Astrocyte (in vitro differentiated cells and primary cell): ENCODE data around the gene SLC4A9. TPM values are rescaled to one million over a fixed set of nuclear protein-coding genes. Genes with fewer than 3 reads are reported as not detected.

Experiments
- DNase-seq: peaks from one replicate; pipeline ENCODE4 v3.0.0-alpha.2; 2010; ENCODE audit warnings: low read depth
- FAIRE-seq: peaks from 2 replicates; lab custom pipeline; 2011; peaks lifted over from hg19 to GRCh38; lab: Jason Lieb, UNC
- H2AFZ ChIP-seq: 2 replicates; pipeline ENCODE4 v1.6.0; 2012; ENCODE audit warnings: low read depth, low read length, inconsistent platforms
- H3K27ac ChIP-seq: 2 replicates; pipeline ENCODE4 v1.5.1; 2011; ENCODE audit warnings: low read depth, low read length, inconsistent platforms
- H3K27me3 ChIP-seq: 2 replicates; pipeline ENCODE4 v1.6.0; 2011; ENCODE audit warnings: low read length, inconsistent platforms; ENCODE audit not compliant: insufficient read depth
- H3K36me3 ChIP-seq: 2 replicates; pipeline ENCODE4 v1.5.1; 2011; ENCODE audit warnings: low read length, inconsistent platforms; ENCODE audit not compliant: insufficient read depth
- H3K4me1 ChIP-seq: 2 replicates; pipeline ENCODE4 v1.5.1; 2011; ENCODE audit warnings: low read length, inconsistent platforms; ENCODE audit not compliant: insufficient read depth
- H3K4me2 ChIP-seq: 2 replicates; pipeline ENCODE4 v1.6.0; 2012; ENCODE audit warnings: low read length, inconsistent platforms
- H3K4me3 ChIP-seq: 2 replicates; pipeline ENCODE4 v1.5.1; 2011; ENCODE audit warnings: low read depth, mild to moderate bottlenecking, low read length, inconsistent platforms; ENCODE audit not compliant: insufficient read depth
- H3K79me2 ChIP-seq: 2 replicates; pipeline ENCODE4 v1.6.0; 2012; ENCODE audit warnings: mild to moderate bottlenecking, low read length, inconsistent platforms; ENCODE audit not compliant: insufficient read depth
- H3K9ac ChIP-seq: 2 replicates; pipeline ENCODE4 v1.6.0; 2012; ENCODE audit warnings: mild to moderate bottlenecking, low read length, inconsistent platforms
- H3K9me3 ChIP-seq: 2 replicates; pipeline ENCODE4 v1.5.1; 2012; ENCODE audit warnings: low read depth, mild to moderate bottlenecking, low read length, inconsistent platforms; ENCODE audit not compliant: insufficient read depth
- H4K20me1 ChIP-seq: 2 replicates; pipeline ENCODE4 v1.6.0; 2012; ENCODE audit warnings: low read length, inconsistent platforms; ENCODE audit not compliant: insufficient read depth
- H3K27ac Mint-ChIP-seq: one replicate; pipeline ENCODE4 v1.8.0; 2021; ENCODE audit warnings: mild to moderate bottlenecking, mixed read lengths; ENCODE audit not compliant: unreplicated experiment
- H3K27me3 Mint-ChIP-seq: one replicate; pipeline ENCODE4 v1.8.0; 2021; ENCODE audit warnings: low read depth, mixed read lengths; ENCODE audit not compliant: unreplicated experiment
- H3K36me3 Mint-ChIP-seq: one replicate; pipeline ENCODE4 v1.8.0; 2021; ENCODE audit warnings: low read depth, mixed read lengths; ENCODE audit not compliant: unreplicated experiment
- H3K4me1 Mint-ChIP-seq: one replicate; pipeline ENCODE4 v1.8.0; 2021; ENCODE audit warnings: low read depth, mixed read lengths; ENCODE audit not compliant: unreplicated experiment
- H3K4me3 Mint-ChIP-seq: one replicate; pipeline ENCODE4 v1.8.0; 2021; ENCODE audit warnings: mild to moderate bottlenecking, moderate library complexity, mixed read lengths; ENCODE audit not compliant: unreplicated experiment
- H3K9me3 Mint-ChIP-seq: one replicate; pipeline ENCODE4 v1.8.0; 2021; ENCODE audit warnings: mild to moderate bottlenecking, mixed read lengths; ENCODE audit not compliant: unreplicated experiment
- EZH2 ChIP-seq: IDR thresholded peaks from 2 replicates; pipeline ENCODE4 v1.6.1; 2012; ENCODE audit warnings: mild to moderate bottlenecking, low read length, inconsistent platforms; ENCODE audit not compliant: insufficient read depth
- total RNA-seq: library from RNA; stranded (reverse); gene quantifications from 2 replicates; pipeline ENCODE4 v1.2.1, GENCODE V29; 2021
- TF ChIP-seq, protein P1 (sequence below): IDR thresholded peaks from 2 replicates; pipeline ENCODE4 v1.5.1; 2011; ENCODE audit warnings: low read depth, mild to moderate bottlenecking, inconsistent platforms, low read length, moderate library complexity; ENCODE audit not compliant: insufficient read depth

The SLC4A9 gene
- total RNA-seq, 1 donor from 2014 or later: 0.25 TPM

DNA sequence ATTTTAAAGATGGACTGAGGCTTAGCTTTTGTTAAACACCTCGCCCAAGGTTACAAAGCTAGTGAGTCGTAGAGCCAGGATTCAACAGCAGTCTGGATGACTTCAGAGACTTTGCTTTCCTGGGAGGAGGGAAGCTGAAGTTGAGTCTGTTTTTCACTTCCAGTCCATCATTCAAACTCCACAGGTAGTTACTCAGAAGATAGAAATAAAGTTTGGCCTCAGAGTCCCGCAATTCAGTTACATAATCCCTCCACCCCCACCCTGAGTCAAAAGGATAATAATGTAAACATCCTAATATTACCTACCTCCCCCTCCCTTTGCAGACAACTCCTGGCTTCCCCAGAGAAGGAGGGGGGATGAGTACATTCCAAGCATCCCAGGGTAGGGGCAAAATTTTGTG, 21.7 kb upstream of the SLC4A9 start:
- Histone ChIP-seq H3K9ac (no peak overlapping the region), H3K4me2 (peak overlapping the region; percentile 38), H3K4me3 (no peak overlapping the region), H2AFZ (no peak overlapping the region), H3K36me3 (peaks cover 58% of the 10 kb centered on the region), H3K4me1 (peaks cover 34% of the 10 kb centered on the region), H4K20me1 (peaks cover 77% of the 10 kb centered on the region), H3K27me3 (no peaks in the 10 kb centered on the region), H3K27ac (peak overlapping the region; percentile 19), H3K79me2 (peaks cover 69% of the 10 kb centered on the region), H3K9me3 (no peaks in the 10 kb centered on the region)
- H3K4me1 Mint-ChIP-seq: peaks cover 75% of the 10 kb centered on the region
- TF ChIP-seq, protein P1, sequence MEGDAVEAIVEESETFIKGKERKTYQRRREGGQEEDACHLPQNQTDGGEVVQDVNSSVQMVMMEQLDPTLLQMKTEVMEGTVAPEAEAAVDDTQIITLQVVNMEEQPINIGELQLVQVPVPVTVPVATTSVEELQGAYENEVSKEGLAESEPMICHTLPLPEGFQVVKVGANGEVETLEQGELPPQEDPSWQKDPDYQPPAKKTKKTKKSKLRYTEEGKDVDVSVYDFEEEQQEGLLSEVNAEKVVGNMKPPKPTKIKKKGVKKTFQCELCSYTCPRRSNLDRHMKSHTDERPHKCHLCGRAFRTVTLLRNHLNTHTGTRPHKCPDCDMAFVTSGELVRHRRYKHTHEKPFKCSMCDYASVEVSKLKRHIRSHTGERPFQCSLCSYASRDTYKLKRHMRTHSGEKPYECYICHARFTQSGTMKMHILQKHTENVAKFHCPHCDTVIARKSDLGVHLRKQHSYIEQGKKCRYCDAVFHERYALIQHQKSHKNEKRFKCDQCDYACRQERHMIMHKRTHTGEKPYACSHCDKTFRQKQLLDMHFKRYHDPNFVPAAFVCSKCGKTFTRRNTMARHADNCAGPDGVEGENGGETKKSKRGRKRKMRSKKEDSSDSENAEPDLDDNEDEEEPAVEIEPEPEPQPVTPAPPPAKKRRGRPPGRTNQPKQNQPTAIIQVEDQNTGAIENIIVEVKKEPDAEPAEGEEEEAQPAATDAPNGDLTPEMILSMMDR: no peak
- TF ChIP-seq EZH2: no peak
- FAIRE-seq (no peak), DNase-seq (peak; percentile 38)
- H3K36me3 Mint-ChIP-seq: peaks cover 38% of the 10 kb centered on the region
- peak overlapping the region; percentile 68 for H3K4me3 Mint-ChIP-seq
- no peaks in the 10 kb centered on the region for H3K27me3 Mint-ChIP-seq
- H3K27ac Mint-ChIP-seq: peak overlapping the region; percentile 78
- H3K9me3 Mint-ChIP-seq: no peaks in the 10 kb centered on the region

GRCh38 chr5:140338908-140339307, 21.1 kb upstream of the SLC4A9 start:
- H3K27me3 ChIP-seq: no peaks in the 10 kb centered on the region
- peaks cover 81% of the 10 kb centered on the region for H4K20me1 ChIP-seq
- H3K4me3 Mint-ChIP-seq: peak overlapping the region; percentile 68
- H3K27ac ChIP-seq: no peak overlapping the region
- H3K9me3 ChIP-seq: no peaks in the 10 kb centered on the region
- H3K9ac ChIP-seq: no peak overlapping the region
- peaks cover 75% of the 10 kb centered on the region for H3K79me2 ChIP-seq
- no peak for FAIRE-seq
- no peak for TF ChIP-seq EZH2
- TF ChIP-seq, protein P1: no peak
- no peak overlapping the region for H2AFZ ChIP-seq
- H3K4me3 ChIP-seq: no peak overlapping the region
- H3K36me3 Mint-ChIP-seq: peaks cover 38% of the 10 kb centered on the region
- H3K4me1 Mint-ChIP-seq: peaks cover 73% of the 10 kb centered on the region
- DNase-seq: no peak
- H3K36me3 ChIP-seq: peaks cover 56% of the 10 kb centered on the region
- no peaks in the 10 kb centered on the region for H3K9me3 Mint-ChIP-seq
- peaks cover 37% of the 10 kb centered on the region for H3K4me1 ChIP-seq
- peak overlapping the region; percentile 38 for H3K4me2 ChIP-seq
- H3K27ac Mint-ChIP-seq: peak overlapping the region; percentile 78
- H3K27me3 Mint-ChIP-seq: no peaks in the 10 kb centered on the region

- H3K4me1 Mint-ChIP-seq: peaks cover 75% of the 10 kb centered on the region
- no peaks in the 10 kb centered on the region for H3K27me3 ChIP-seq
- no peak for TF ChIP-seq EZH2
- TF ChIP-seq, protein P1: no peak
- no peaks in the 10 kb centered on the region for H3K9me3 ChIP-seq
- H3K27ac Mint-ChIP-seq: peak overlapping the region; percentile 85
- H4K20me1 ChIP-seq: peaks cover 82% of the 10 kb centered on the region
- H3K4me2 ChIP-seq: no peak overlapping the region
- no peaks in the 10 kb centered on the region for H3K27me3 Mint-ChIP-seq
- peaks cover 44% of the 10 kb centered on the region for H3K4me1 ChIP-seq
- peaks cover 82% of the 10 kb centered on the region for H3K79me2 ChIP-seq
- peaks cover 43% of the 10 kb centered on the region for H3K36me3 Mint-ChIP-seq
- DNase-seq: no peak
- no peak overlapping the region for H3K27ac ChIP-seq
- no peak overlapping the region for H3K4me3 ChIP-seq
- no peak overlapping the region for H2AFZ ChIP-seq
- FAIRE-seq: no peak
- no peak overlapping the region for H3K9ac ChIP-seq
- H3K36me3 ChIP-seq: peaks cover 50% of the 10 kb centered on the region
- H3K9me3 Mint-ChIP-seq: no peaks in the 10 kb centered on the region
- H3K4me3 Mint-ChIP-seq: peak overlapping the region; percentile 67
Measured at GRCh38 chr5:140339636-140340035, 20.4 kb upstream of the SLC4A9 start.
